HEK293 (cell line): ENCODE measurements around the gene GNLY.

ENCODE experiments used
- CTCF ChIA-PET: fragments of 350-600 bp; formaldehyde crosslinking; extraction: SDS; loops from one replicate; lab custom pipeline; 2021; ENCODE audit warnings: antibody characterized with exemption; lab: Yijun Ruan, JAX
- POLR2A ChIA-PET: fragments of 300-600 bp; formaldehyde crosslinking; extraction: SDS; loops from one replicate; lab custom pipeline; 2020; ENCODE audit warnings: antibody characterized with exemption, inconsistent platforms; lab: Yijun Ruan, JAX
- H3K27ac ChIP-seq: fragments of 200-500 bp; sonication (Bioruptor generic); 2 replicates; pipeline ENCODE4 v1.5.1; 2014; ENCODE audit warnings: low read depth, low read length, control low read depth, inconsistent platforms; ENCODE audit errors: extremely low read depth
- H3K36me3 ChIP-seq, 2 experiments: fragments of 200-500 bp in 1 of 2; sonication (Bioruptor generic) in 1 of 2; 1 replicate in 1 of 2; 2 replicates in 1 of 2; pipeline ENCODE4 v1.5.1; 2014 to 2017; ENCODE audit warnings: inconsistent platforms in 2 of 2, low read length in 2 of 2; ENCODE audit not compliant: control insufficient read depth in 2 of 2, insufficient read depth in 1 of 2
- H3K4me1 ChIP-seq: fragments of 200-500 bp; sonication (Bioruptor generic); 2 replicates; pipeline ENCODE4 v1.5.1; 2014; ENCODE audit warnings: mild to moderate bottlenecking, low read length, inconsistent platforms; ENCODE audit not compliant: control insufficient read depth, insufficient read depth
- H3K4me3 ChIP-seq: 2 replicates; pipeline ENCODE4 v1.5.1; 2011; ENCODE audit warnings: low read depth, mild to moderate bottlenecking, control low read depth, low read length, moderate library complexity
- H3K9me3 ChIP-seq: fragments of 200-500 bp; sonication (Bioruptor generic); 2 replicates; pipeline ENCODE4 v1.5.1; 2014; ENCODE audit warnings: low read depth, low read length, inconsistent platforms; ENCODE audit not compliant: control insufficient read depth, insufficient read depth
- AEBP2 ChIP-seq: fragments of 450-650 bp; formaldehyde crosslinking; IDR thresholded peaks from 2 replicates; pipeline ENCODE4 v1.5.1; 2016; ENCODE audit warnings: missing biosample characterization, missing genetic modification characterization, borderline replicate concordance
- KLF10 ChIP-seq: fragments of 450-650 bp; IDR thresholded peaks from 2 replicates; pipeline ENCODE4 v1.5.1; 2018; ENCODE audit warnings: missing biosample characterization, mild to moderate bottlenecking, missing genetic modification characterization
- KLF9 ChIP-seq: fragments of 450-650 bp; formaldehyde crosslinking; IDR thresholded peaks from 2 replicates; pipeline ENCODE4 v1.5.1; 2016; ENCODE audit warnings: missing biosample characterization, missing genetic modification characterization, low read depth
- PATZ1 ChIP-seq: fragments of 450-650 bp; formaldehyde crosslinking; IDR thresholded peaks from 2 replicates; pipeline ENCODE4 v1.5.1; 2016; ENCODE audit warnings: missing biosample characterization, missing genetic modification characterization
- REPIN1 ChIP-seq: fragments of 450-650 bp; formaldehyde crosslinking; IDR thresholded peaks from 2 replicates; pipeline ENCODE4 v1.5.1; 2017; ENCODE audit warnings: missing biosample characterization, missing genetic modification characterization, low read depth
- ZBTB48 ChIP-seq: fragments of 450-650 bp; formaldehyde crosslinking; IDR thresholded peaks from 2 replicates; pipeline ENCODE4 v1.5.1; 2016; ENCODE audit warnings: missing biosample characterization, missing genetic modification characterization
- ZBTB8A ChIP-seq: fragments of 450-650 bp; formaldehyde crosslinking; IDR thresholded peaks from 2 replicates; pipeline ENCODE4 v1.5.1; 2016; ENCODE audit warnings: missing biosample characterization, missing genetic modification characterization
- ZFP41 ChIP-seq: fragments of 450-650 bp; formaldehyde crosslinking; IDR thresholded peaks from 2 replicates; pipeline ENCODE4 v1.5.1; 2016; ENCODE audit warnings: missing biosample characterization, missing genetic modification characterization, borderline replicate concordance
- ZNF18 ChIP-seq: fragments of 450-650 bp; formaldehyde crosslinking; IDR thresholded peaks from 2 replicates; pipeline ENCODE4 v1.5.1; 2016; ENCODE audit warnings: missing biosample characterization, missing genetic modification characterization
- ZNF202 ChIP-seq: fragments of 450-650 bp; formaldehyde crosslinking; IDR thresholded peaks from 2 replicates; pipeline ENCODE4 v1.5.1; 2016; ENCODE audit warnings: missing biosample characterization, missing genetic modification characterization, borderline replicate concordance
- ZNF221 ChIP-seq: fragments of 450-650 bp; formaldehyde crosslinking; IDR thresholded peaks from 2 replicates; pipeline ENCODE4 v1.5.1; 2017; ENCODE audit warnings: missing biosample characterization, missing genetic modification characterization, borderline replicate concordance
- ZNF311 ChIP-seq: fragments of 450-650 bp; formaldehyde crosslinking; IDR thresholded peaks from 2 replicates; pipeline ENCODE4 v1.5.1; 2017; ENCODE audit warnings: missing biosample characterization, missing genetic modification characterization, borderline replicate concordance
- ZNF404 ChIP-seq: fragments of 450-650 bp; formaldehyde crosslinking; IDR thresholded peaks from 2 replicates; pipeline ENCODE4 v1.5.1; 2017; ENCODE audit warnings: missing biosample characterization, missing genetic modification characterization
- ZNF501 ChIP-seq: fragments of 450-650 bp; formaldehyde crosslinking; IDR thresholded peaks from 2 replicates; pipeline ENCODE4 v1.5.1; 2016; ENCODE audit warnings: missing biosample characterization, missing genetic modification characterization
- ZNF561 ChIP-seq: fragments of 450-650 bp; IDR thresholded peaks from 2 replicates; pipeline ENCODE4 v1.5.1; 2018; ENCODE audit warnings: missing biosample characterization, missing genetic modification characterization, borderline replicate concordance
- ZNF837 ChIP-seq: fragments of 450-650 bp; formaldehyde crosslinking; IDR thresholded peaks from 2 replicates; pipeline ENCODE4 v1.5.1; 2016; ENCODE audit warnings: missing biosample characterization, missing genetic modification characterization
- ZSCAN16 ChIP-seq: fragments of 450-650 bp; formaldehyde crosslinking; IDR thresholded peaks from 2 replicates; pipeline ENCODE4 v1.5.1; 2016; ENCODE audit warnings: missing biosample characterization, missing genetic modification characterization
- TF ChIP-seq, protein P1 (sequence below): fragments of 450-650 bp; formaldehyde crosslinking; IDR thresholded peaks from 2 replicates; pipeline ENCODE4 v1.5.1; 2017; ENCODE audit warnings: missing biosample characterization, missing genetic modification characterization

The GNLY gene

GRCh38 chr2:85681372-85681763 lies 12.8 kb upstream of the GNLY start (continued):
- TF ChIP-seq ZSCAN16 = no peak
- TF ChIP-seq ZNF404 (tag by site-specific recombination) = no peak
- TF ChIP-seq ZNF311 (tag by site-specific recombination) = no peak
- TF ChIP-seq ZNF202 (tag by site-specific recombination) = no peak

DNA sequence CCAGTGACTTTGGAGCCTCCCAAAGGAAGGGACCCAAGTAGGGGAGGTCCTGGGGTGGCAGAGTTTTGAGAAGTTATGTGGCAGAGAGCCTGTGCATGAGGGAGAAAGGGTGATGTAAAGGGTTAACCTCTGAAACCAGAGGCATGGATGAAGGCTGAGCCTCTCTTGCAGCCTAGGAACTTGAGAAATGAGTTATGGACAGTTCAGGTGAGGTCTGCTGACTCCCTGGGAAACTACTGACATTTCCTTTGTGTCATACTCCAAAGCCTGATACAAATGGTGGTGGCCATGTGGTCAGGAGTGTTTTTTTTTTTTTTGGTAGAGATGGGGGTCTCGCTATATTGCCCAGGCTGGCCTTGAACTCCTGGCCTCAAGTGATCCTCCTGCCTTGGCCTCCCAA lies 12.4 kb upstream of the GNLY start:
- Histone ChIP-seq H3K36me3 (no peaks in the 10 kb centered on the region), H3K27ac (no peak overlapping the region), H3K9me3 (no peaks in the 10 kb centered on the region), H3K4me1 (peaks cover under 1% of the 10 kb centered on the region; the same call in 1 of the 2 replicates), H3K4me3 (no peak overlapping the region)
- CTCF ChIA-PET = interaction anchor here (0.7 to 2.7 kb wide), 3 partner anchors 26 to 132 kb away, joined by 3 to 9 read pairs (median 6); no protein-coding TSS in a partner anchor
- POLR2A ChIA-PET = no interaction called here
- TF ChIP-seq ZSCAN16 (no peak), ZNF501 (tag by site-specific recombination) (no peak), KLF10 (tag by site-specific recombination) (no peak), ZNF561 (tag by site-specific recombination) (no peak), ZBTB8A (tag by site-specific recombination) (no peak), ZNF221 (tag by site-specific recombination) (no peak), ZNF837 (tag by site-specific recombination) (no peak), AEBP2 (tag by site-specific recombination) (no peak), ZBTB48 (tag by site-specific recombination) (no peak), ZNF18 (tag by site-specific recombination) (no peak), ZNF311 (tag by site-specific recombination) (no peak), KLF9 (tag by site-specific recombination) (no peak), PATZ1 (tag by site-specific recombination) (no peak), REPIN1 (tag by site-specific recombination) (no peak), ZFP41 (tag by site-specific recombination) (no peak)
- TF ChIP-seq, protein P1, sequence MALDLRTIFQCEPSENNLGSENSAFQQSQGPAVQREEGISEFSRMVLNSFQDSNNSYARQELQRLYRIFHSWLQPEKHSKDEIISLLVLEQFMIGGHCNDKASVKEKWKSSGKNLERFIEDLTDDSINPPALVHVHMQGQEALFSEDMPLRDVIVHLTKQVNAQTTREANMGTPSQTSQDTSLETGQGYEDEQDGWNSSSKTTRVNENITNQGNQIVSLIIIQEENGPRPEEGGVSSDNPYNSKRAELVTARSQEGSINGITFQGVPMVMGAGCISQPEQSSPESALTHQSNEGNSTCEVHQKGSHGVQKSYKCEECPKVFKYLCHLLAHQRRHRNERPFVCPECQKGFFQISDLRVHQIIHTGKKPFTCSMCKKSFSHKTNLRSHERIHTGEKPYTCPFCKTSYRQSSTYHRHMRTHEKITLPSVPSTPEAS (tag by site-specific recombination) = no peak
